Suprapubic skin (tissue), 4 donors: ENCODE results near the gene BRIP1. TPM values are rescaled to one million over a fixed set of nuclear protein-coding genes. Genes with fewer than 3 reads are reported as not detected.
"Not testable (repeated sequence)": the region's sequence is repeated elsewhere in the genome, so short reads cannot be mapped to it uniquely, and the experiment has no call there.

Experiments
- DNase-seq, 2 donors: peaks; one replicate each; pipeline ENCODE4 v3.0.0-alpha.2; 2019; ENCODE audit warnings: low spot score in 2 of 2
- H3K27ac ChIP-seq: fragments of 200-600 bp; sonication (generic); one replicate; pipeline ENCODE4 v1.5.1; 2019
- H3K27me3 ChIP-seq: fragments of 200-600 bp; sonication (generic); one replicate; pipeline ENCODE4 v1.5.1; 2019
- H3K36me3 ChIP-seq: fragments of 200-600 bp; sonication (generic); one replicate; pipeline ENCODE4 v1.5.1; 2019
- H3K4me1 ChIP-seq: fragments of 200-600 bp; sonication (generic); one replicate; pipeline ENCODE4 v1.5.1; 2019
- H3K4me3 ChIP-seq: fragments of 200-600 bp; sonication (generic); one replicate; pipeline ENCODE4 v1.5.1; 2019; ENCODE audit warnings: mild to moderate bottlenecking
- H3K9me3 ChIP-seq: fragments of 200-600 bp; sonication (generic); one replicate; pipeline ENCODE4 v1.5.1; 2019
- CTCF ChIP-seq, 2 donors: fragments of 200-600 bp in 1 of 2; fragments of 450-650 bp in 1 of 2; sonication (generic) in 1 of 2; IDR thresholded peaks; one replicate each; pipeline ENCODE4 v1.5.1; 2016 to 2019; ENCODE audit warnings: antibody characterized with exemption in 2 of 2, mild to moderate bottlenecking in 1 of 2, moderate library complexity in 1 of 2
- EP300 ChIP-seq: sonication (generic); formaldehyde crosslinking; IDR thresholded peaks from one replicate; pipeline ENCODE4 v1.6.1; 2017; ENCODE audit warnings: antibody characterized with exemption
- POLR2A ChIP-seq, 2 donors: fragments of 450-650 bp; IDR thresholded peaks; one replicate each; pipeline ENCODE4 v1.6.1; 2017; ENCODE audit warnings: antibody characterized with exemption in 2 of 2, mild to moderate bottlenecking in 2 of 2, moderate library complexity in 2 of 2
- POLR2AphosphoS5 ChIP-seq, 3 donors: sonication (generic); formaldehyde crosslinking; IDR thresholded peaks; one replicate each; pipeline ENCODE4 v1.6.1; 2017; ENCODE audit warnings: antibody characterized with exemption in 3 of 3
- WGBS: methylation state at CpG from one replicate; pipeline ENCODE4 v1.1.5; 2018; 5-methylcytosine and 5-hydroxymethylcytosine counted together
- total RNA-seq, 4 donors: library from RNA; depleted of rRNA; stranded (reverse); fragments of >200 nt; gene quantifications; one replicate each; pipeline ENCODE4 v1.1.0, GENCODE V29; 2016

BRIP1 gene
- total RNA-seq, 4 donors from 2014 or later: 0.60 to 5.1 (median 1.8) TPM

GRCh38 chr17:61863801-61864126 lies 436 bp upstream of the BRIP1 start:
- H3K27me3 ChIP-seq: no peaks in the 10 kb centered on the region
- 3% methylated on average over 8 of the region's 8 CpGs for WGBS
- H3K9me3 ChIP-seq: no peaks in the 10 kb centered on the region
- H3K36me3 ChIP-seq: peaks cover 13% of the 10 kb centered on the region
- no peak for TF ChIP-seq CTCF (IDR thresholded peaks at IDR 0.05)
- no peak for TF ChIP-seq EP300
- no peak for TF ChIP-seq POLR2AphosphoS5 (IDR thresholded peaks at IDR 0.05)
- no peak for TF ChIP-seq POLR2A (IDR thresholded peaks at IDR 0.05)
- peak overlapping the region; percentile 77 for H3K27ac ChIP-seq
- H3K4me1 ChIP-seq: peaks cover 16% of the 10 kb centered on the region
- peak overlapping the region; percentile 66 for H3K4me3 ChIP-seq
- DNase-seq: no peak

- H3K4me1 ChIP-seq: peaks cover 16% of the 10 kb centered on the region
- no peaks in the 10 kb centered on the region for H3K27me3 ChIP-seq
- no peak overlapping the region for H3K4me3 ChIP-seq
- peak overlapping the region; percentile 77 for H3K27ac ChIP-seq
- H3K9me3 ChIP-seq: no peaks in the 10 kb centered on the region
- 29% methylated on average over 1 of the region's 1 CpG for WGBS
- DNase-seq: no peak
- H3K36me3 ChIP-seq: peaks cover 2% of the 10 kb centered on the region
- TF ChIP-seq POLR2A (IDR thresholded peaks at IDR 0.05) (no peak), CTCF (IDR thresholded peaks at IDR 0.05) (no peak), POLR2AphosphoS5 (IDR thresholded peaks at IDR 0.05) (no peak), EP300 (no peak)
These were observed 1.2 kb downstream of the BRIP1 start for GRCh38 chr17:61862105-61862574.

GRCh38 chr17:61860397-61860796 lies 2.9 kb downstream of the BRIP1 start:
- not testable (repeated sequence) for H3K9me3 ChIP-seq, H3K4me3 ChIP-seq, H3K36me3 ChIP-seq, DNase-seq, H3K27me3 ChIP-seq, H3K27ac ChIP-seq
- 92% methylated on average over 10 of the region's 10 CpGs for WGBS
- H3K4me1 ChIP-seq: peaks cover 16% of the 10 kb centered on the region

- Histone ChIP-seq H3K27ac (no peak overlapping the region), H3K36me3 (no peaks in the 10 kb centered on the region), H3K9me3 (no peaks in the 10 kb centered on the region), H3K4me1 (no peaks in the 10 kb centered on the region), H3K4me3 (no peak overlapping the region), H3K27me3 (no peaks in the 10 kb centered on the region)
- WGBS: 97% methylated on average over 1 of the region's 1 CpG
- no peak for DNase-seq
- TF ChIP-seq POLR2A (IDR thresholded peaks at IDR 0.05): no peak
- no peak for TF ChIP-seq POLR2AphosphoS5 (IDR thresholded peaks at IDR 0.05)
- no peak for TF ChIP-seq CTCF (IDR thresholded peaks at IDR 0.05)
- no peak for TF ChIP-seq EP300
These were observed 7.3 kb downstream of the BRIP1 start for GRCh38 chr17:61856035-61856434.

- H3K27ac ChIP-seq: no peak overlapping the region
- no peak for TF ChIP-seq POLR2AphosphoS5 (IDR thresholded peaks at IDR 0.05)
- TF ChIP-seq CTCF (IDR thresholded peaks at IDR 0.05): no peak
- TF ChIP-seq POLR2A (IDR thresholded peaks at IDR 0.05): no peak
- TF ChIP-seq EP300: no peak
- no peak for DNase-seq
- no peaks in the 10 kb centered on the region for H3K36me3 ChIP-seq
- WGBS: 100% methylated on average over 2 of the region's 2 CpGs
- H3K27me3 ChIP-seq: no peaks in the 10 kb centered on the region
- no peaks in the 10 kb centered on the region for H3K4me1 ChIP-seq
- no peak overlapping the region for H3K4me3 ChIP-seq
- H3K9me3 ChIP-seq: no peaks in the 10 kb centered on the region
These were observed 10.5 kb downstream of the BRIP1 start for GRCh38 chr17:61852857-61853256.

- DNase-seq: no peak
- no peak for TF ChIP-seq CTCF (IDR thresholded peaks at IDR 0.05)
- no peak for TF ChIP-seq POLR2AphosphoS5 (IDR thresholded peaks at IDR 0.05)
- TF ChIP-seq POLR2A (IDR thresholded peaks at IDR 0.05): no peak
- TF ChIP-seq EP300: no peak
- no peaks in the 10 kb centered on the region for H3K9me3 ChIP-seq
- no peaks in the 10 kb centered on the region for H3K4me1 ChIP-seq
- no peak overlapping the region for H3K27ac ChIP-seq
- H3K4me3 ChIP-seq: no peak overlapping the region
- H3K27me3 ChIP-seq: no peaks in the 10 kb centered on the region
- H3K36me3 ChIP-seq: no peaks in the 10 kb centered on the region
These were observed 13.7 kb downstream of the BRIP1 start for GRCh38 chr17:61849674-61850073.
